SK-MEL-5 (cell line): ENCODE results near the gene SMG1. TPM values are rescaled to one million over a fixed set of nuclear protein-coding genes. Genes with fewer than 3 reads are reported as not detected.

Source experiments
- DNase-seq: peaks from one replicate; pipeline ENCODE4 v3.0.0-alpha.2; 2016; ENCODE audit warnings: low read depth, low spot score
- in situ Hi-C: cut with HindIII; loops from 2 replicates; pipeline ENCODE4 v1.10.0; 2016; ENCODE audit warnings: low sequenced_read_pairs, high pct_unique_total_duplicates, low pct_unique_long_range_greater_than_20kb
- total RNA-seq: library from RNA; depleted of rRNA; stranded (reverse); fragments of >200 nt; shearing (Covaris generic); gene quantifications from 2 replicates; pipeline ENCODE4 v1.2.3, GENCODE V29; 2014

The SMG1 gene
- total RNA-seq, 1 experiment from 2014 or later: 22.3 TPM

DNA sequence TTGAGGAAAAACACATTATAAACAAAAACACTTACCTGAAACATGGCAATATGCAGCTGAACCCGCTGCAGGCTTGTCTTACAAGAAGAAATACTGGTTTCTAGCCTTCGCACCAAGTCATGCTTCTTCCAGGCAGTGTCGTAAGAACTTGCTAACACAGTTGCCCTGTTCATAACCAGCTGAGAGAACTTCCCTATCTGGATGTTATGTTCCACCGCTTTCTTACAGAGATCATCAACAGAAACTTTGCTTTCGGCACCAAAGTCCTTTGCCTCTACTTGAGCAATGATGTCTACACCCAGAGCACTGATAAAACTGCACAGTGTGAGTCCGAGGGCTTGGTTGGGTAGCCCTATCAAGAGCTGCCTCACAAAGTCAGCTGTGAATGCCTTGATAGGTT, 97.0 kb downstream of the SMG1 start:
- DNase-seq: no peak
- in situ Hi-C loops: no loop called here

DNA sequence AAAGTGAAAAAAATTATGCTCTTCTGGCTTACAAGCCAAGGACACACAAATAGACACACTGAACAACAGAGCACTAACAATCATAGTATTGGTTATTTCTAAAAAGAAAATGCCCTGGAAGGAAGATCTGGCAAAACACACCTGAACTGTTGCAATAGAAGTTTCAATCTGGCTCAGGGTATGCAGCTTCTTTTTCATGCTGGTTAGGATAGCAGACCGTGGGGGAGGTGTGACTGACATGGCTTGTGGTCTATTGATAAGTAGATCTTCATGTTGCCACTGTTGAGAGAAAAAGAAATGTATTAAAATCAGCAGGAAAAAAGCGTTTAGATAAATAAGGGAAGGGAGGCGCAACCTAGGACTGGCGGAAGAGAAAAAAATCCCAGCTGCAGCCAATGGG, 98.3 kb downstream of the SMG1 start:
- in situ Hi-C loops: no loop called here

DNA sequence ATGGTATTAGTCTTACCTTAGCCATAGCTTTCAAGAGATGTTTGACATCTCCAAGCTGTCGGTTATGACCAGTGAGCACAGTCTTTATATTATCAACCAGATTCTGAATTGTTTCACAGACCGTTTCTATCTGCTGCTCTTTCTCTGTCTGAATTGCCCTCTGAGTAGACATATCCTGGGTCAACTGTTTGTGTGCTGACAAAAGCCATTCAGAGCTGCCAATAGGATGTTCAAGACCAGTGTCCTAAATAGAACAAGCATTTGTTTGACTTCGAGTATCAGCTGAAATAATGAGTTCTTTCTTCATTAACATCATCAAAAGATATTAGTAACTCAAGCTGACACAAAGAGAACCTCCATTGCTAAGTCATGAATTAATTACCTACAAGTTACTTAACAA, 109.9 kb downstream of the SMG1 start:
- in situ Hi-C loops: no loop called here
- DNase-seq: peak; percentile 56

More for the DNA sequence above, 98.3 kb downstream of the SMG1 start:
- no peak for DNase-seq

DNA sequence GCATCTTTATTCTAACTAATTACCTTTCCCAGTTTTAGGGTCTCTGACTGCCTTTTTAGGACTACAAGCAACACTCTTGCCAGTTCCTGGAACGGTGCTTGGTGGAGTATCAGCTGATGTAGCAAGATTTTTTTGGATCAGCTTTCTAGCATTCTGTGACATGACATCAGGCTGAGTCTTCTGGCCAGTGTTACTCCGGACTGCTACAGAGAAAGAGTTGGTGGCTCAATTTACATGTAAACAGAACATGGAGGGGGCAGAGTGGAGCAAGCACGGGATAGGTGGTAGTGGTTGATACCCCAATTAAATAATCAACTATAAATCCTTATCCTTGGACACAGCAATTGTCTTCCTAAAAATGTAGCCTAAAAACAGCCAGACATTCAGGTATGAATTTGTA, 114.3 kb downstream of the SMG1 start:
- in situ Hi-C loops: no loop called here
- no peak for DNase-seq

DNA sequence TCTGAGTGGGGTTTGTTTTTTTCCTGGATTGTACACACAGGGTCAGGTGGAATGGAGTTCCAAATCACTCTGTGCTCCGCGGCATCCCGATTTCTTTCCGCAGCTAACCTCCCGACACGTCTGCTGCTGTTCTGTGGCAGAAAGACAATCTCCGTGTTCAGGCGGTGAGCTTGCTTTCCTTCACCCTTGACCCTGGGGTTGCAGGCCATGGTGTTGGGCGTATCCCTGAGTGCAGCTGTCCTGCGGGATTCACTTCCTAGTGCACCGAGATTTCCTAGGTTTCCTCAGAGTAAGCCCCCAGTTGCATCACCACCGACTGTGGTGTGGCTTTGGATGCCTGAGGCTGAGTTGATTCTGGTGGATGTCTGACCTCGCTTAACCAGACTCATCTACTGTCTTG, 117.0 kb downstream of the SMG1 start:
- in situ Hi-C loops: no loop called here
- DNase-seq: no peak

DNA sequence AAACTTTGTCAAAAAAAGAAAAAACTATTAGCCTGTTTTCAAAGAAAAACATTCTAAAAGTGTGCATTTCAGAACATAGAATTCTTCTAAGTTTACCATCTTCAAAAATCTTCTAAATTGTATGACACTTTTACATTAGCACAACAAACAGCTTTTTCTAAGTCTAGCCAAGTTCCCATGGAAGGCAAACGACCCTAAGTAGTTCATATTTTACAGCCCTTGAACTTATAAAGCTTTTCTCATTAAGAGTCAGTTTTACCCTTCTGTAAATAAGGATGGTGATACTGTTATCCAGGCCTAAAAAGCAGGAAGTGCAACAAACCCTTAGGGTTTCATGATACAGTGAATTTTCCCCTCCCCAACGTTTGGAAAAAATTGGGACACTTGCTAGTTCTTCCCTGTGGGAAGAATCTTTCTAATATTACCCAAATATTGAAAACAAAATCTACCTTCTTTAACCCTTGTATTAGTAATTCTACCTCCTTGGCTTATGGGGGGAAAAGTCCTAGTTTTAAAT, 120.9 kb downstream of the SMG1 start:
- no peak for DNase-seq
- in situ Hi-C loops: no loop called here

DNA sequence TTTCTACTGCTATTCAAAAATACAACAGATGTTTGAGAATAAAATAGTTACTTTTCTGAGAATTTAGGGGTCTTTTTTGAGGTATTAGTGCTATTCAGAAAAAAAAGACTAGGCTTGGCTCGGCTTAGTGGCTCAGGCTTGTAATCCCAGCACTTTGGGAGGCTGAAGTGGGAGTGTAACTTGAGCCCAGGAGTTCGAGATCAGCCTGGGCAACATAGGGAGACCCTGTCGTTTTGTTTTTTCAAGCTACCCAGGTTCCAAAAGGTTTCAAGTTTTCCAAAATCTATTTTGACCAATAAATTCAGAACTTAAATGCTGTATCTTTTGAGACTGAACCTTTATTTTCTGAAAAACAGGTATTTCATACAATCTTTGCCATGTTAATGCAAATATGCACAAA, 121.7 kb downstream of the SMG1 start:
- DNase-seq: no peak
- in situ Hi-C loops: no loop called here

DNA sequence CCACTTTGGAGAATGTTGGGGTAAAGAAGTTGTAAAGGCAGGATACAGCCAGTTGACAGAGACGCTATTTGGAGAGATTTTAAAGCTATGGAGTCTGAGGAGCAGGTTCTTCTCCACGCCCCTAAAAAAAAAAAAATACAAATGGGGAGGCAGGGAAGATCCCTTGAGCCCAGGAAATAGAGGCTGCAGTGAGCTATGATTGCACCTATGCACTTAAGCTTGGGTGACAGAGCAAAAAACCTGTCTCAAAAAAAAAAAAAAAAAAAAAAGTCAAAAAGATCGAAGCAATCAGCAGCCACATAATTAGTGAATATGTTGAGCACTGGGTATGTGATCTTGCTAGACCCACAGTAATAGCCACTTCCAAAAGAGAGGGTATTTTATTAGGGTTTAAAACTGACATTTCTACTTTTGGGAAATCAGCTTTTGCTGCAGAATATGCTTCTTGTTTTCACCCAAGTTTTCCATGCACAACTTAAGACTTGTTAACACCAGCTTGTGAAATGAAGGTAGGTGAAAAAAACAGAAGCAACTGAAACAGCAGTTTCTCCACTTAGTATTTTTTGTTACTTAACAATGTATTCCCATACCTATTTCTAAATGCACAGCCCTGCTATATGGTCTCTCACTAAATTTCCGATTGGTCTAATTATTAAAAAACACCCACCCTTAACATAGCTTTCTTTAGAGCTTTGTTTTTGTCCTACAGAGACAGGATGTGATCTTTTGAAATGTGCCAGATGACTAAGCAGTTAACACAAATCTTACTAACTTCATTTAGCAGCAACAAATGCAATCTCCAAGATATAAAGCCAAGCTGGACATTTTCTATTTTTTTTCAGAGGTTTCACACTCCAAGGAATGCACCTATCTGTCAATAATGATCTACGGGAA, 122.4 kb downstream of the SMG1 start:
- peak; percentile 30 for DNase-seq
- in situ Hi-C loops: no loop called here

DNA sequence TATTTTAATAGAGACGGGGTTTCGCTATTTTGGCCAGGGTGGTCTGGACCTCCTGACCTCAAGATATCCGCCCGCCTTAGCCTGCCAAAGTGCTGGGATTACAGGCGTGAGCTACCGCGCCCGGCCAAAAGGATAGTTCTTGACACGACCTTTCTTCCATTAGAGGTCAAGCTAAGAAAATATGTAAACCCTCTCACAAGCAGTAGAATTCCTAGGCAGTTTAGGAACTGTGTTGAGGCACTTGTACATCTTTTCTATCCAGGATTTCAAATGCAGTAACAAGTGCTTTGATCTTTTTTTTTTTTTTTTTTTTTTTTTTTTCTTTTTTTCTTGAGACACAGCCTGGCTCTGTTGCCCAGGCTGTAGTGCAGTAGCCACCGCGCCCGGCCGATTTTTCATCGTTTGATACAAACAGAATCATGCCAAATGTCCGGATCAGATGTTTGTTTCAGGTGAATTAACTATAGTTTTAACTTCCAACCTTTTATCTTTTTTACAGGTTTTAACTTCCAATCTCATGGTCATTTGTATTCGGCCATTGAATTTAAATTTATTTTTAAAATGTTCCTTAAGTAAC, 123.4 kb downstream of the SMG1 start:
- DNase-seq: no peak
- in situ Hi-C loops: no loop called here

DNA sequence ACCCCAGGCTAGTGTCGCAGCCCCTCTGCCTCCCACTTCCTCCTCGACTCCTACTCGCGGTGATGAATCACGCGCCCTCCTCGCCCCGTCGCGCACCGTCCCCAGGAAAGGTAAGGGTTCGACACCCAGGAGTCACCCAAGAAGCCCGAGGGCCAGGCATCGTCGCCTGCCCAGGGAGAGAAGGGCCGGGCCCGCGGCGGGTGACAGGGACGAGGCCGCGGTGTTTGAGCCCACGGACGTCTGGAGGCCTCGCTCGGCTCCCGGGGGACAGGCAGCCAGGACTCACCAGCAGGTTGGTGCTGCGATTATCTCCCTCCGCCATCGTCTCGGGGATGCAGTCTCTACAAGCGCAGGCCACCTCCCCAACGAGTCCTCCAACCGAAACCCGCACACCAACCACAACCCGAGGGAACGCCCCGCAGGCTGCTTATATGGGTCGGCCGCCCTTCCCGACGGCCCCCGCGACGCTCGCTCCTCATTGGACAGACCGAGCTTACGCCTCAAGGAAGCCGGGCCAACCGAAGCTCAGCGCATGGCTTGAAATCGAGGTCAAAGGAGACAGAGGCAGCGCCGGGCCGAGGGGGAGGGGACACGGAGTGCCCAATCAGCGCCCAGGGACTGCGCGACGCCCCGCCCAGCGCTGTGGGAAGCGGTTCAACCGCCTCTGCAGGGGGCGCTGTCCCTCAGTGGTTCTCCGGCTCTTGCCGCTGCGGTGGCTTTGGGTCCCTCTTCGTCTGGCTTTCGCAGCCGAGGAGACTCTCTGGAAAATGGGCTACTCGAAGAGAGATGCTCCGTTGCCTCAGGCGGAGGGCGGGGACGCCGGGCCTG, 124.8 kb downstream of the SMG1 start, which contains the start of gene ARL6IP1:
ARL6IP1 (minus strand) TSS at position 405 of the 828 bp plus-strand sequence; CDS start at position 322, 83 bp downstream.
- in situ Hi-C loops: no loop called here
- DNase-seq: peak; percentile 99

DNA sequence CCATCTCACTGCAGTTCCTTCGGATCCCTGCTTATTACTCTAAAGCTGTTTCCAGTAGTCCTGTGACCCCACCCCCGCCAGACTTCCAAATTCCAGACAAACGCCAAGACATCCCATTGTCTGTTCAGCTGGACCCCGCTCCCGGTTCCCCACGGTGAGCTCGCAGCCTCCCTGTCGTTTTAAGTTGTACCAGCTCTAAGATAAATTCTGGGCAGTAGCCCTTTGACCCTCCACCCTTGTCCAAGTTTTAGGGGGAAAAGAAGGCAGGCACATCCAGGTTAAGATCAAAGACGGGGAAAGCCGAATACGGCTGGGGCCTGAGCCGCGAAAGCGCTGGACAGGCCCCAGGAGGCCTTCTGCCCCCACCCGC, 125.4 kb downstream of the SMG1 start:
- in situ Hi-C loops: no loop called here
- no peak for DNase-seq

DNA sequence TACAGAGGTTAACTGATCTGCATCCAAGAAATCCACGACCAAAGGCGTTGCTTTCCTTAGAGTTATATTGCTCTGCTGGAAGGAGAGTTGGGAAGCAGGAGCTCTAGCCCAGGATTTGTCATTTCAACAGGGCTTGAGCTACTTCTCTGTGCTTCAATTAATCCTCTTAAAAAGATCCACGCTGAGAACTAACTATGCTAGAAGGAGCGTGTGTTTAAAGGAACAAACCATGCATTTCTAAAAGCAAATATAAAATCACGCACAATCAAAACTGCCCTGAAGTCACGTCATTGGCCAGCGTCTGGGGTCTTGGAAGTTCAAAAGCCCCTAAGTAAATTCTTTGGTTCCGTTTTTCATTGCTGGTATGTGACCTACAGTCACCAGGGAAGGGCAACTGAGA, 125.9 kb downstream of the SMG1 start:
- in situ Hi-C loops: no loop called here
- DNase-seq: no peak

DNA sequence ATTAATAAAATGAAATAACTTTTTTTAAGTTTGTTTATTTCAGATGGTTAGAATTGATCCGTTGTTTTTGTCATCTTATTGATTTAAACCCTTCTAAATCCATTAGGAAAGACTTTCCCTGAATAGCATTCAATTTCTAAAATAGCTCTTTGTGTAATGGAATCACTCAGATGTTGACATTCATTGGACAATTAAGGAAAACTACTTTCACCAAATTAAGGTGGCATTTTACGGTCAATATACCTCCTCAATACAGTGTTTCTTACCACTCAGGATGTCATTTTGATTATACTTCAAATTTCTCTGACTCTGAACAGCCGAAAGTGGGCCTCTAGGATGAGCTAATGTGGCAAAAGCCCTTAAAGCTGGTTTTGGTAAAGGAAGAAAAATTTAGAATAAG, 126.7 kb downstream of the SMG1 start:
- in situ Hi-C loops: no loop called here
- no peak for DNase-seq

DNA sequence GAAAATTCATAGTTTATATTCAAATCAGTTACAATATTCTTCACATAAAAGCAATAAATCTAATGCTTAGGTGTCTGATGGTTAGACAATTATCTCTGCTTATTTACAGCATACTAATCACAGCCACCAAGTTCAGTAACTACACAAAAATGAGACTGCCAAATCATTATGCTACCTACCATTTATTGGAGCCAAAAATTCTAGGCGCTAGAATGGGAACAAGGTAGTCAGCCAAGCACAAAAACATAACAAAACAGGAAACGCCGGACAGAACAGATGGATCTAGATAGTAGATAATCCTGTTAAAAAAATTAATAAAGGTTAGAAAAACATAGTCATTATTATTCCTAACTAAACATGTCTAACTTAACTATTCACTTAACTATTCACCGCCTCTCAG, 128.5 kb downstream of the SMG1 start:
- in situ Hi-C loops: no loop called here
- DNase-seq: no peak

DNA sequence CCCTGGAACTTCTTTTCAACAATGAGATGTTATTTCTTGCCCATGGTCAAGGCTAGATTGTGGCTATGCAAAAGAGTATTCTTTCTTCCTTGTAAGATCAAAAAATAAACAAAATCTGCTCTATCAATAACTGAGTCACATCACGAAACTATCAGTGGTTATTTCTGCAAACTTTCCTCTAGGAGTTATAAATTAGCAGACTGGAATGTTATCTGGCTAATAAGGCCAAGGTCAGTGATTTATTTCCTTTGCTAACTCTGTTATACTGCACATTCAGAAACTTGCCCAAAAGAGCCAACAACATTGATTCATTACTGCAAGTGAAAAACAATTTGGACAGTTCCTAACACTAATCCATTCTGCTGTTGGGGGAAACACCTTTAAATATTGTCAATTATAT, 129.8 kb downstream of the SMG1 start:
- in situ Hi-C loops: no loop called here
- DNase-seq: no peak

DNA sequence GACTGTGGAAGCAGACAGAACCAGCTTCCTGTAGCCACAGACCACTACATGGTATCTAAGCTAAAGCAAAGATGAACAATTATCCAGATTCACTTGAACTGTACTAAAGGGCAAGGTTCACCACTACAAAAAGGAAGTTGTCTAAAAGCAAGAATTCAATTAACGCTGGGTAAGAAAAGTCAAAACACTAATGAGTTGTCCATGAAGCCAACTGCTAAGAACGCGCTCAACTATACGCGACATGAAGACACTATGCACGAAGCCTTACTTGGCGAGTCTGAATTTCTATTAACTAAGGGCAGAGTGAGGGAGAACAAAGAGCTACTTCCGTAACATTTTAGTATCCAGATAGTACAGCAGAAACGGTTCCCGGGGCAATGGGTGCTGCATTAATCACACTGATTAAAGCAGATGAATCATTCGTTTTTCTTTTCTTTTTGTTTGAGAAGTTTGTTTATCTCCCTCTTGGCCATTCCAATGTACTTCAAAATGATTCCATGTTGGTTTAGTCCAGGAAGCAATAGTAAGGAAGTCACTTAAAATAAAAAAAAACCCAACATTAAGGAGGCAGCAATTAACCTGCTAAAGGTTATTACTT, 133.3 kb downstream of the SMG1 start:
- DNase-seq: no peak
- in situ Hi-C loops: no loop called here

DNA sequence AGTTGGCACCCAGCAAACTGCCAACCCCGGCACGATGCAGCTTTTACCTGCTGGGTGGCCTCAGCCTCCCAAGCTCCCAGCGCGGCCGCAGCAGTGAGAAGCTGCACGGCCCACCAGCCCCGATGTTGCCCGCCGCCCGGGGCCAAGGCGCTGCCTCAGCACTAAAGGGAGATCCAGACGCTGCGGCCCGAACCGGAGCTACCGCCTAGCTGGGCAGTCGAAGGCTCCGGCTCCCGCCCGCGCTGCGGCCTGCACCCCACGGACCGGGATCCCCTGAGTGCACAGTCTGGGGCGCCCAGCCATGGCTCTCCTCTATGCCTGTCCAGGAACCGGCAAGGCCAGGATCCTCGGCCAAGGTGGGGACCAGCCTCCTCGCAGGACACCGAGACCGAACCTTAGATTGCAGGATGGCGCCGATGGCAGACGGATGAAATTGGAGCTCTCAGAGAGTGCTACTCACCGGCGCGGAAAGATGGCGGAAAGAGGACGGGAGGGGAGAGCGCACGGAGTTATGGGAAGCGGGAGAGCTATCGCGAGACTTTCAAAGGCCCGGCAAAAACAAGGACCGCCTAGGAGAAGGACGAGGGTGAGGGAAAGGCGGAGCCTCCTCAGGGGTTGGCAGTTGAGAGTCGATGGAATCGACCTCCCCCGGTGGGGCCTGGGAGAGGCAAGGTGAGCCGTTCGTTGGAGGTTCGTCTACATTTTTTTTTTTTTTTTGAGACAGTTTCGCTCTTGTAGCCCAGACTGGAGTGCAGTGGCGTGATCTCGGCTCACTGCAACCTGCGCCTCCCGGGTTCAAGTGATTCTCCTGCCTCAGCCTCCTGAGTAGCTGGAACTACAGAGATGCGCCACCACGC, 136.1 kb downstream of the SMG1 start, which contains the start of gene RPS15A:
RPS15A (minus strand) TSS at position 485 of the 857 bp plus-strand sequence. CDS start 1,221 bp downstream, outside the sequence.
- in situ Hi-C loops: no loop called here
- peak; percentile 98 for DNase-seq
